ENCODE measurements around the gene TSEN54.
"Not testable (repeated sequence)": the region's sequence is repeated elsewhere in the genome, so short reads cannot be mapped to it uniquely, and the experiment has no call there.

Gene TSEN54

DNA sequence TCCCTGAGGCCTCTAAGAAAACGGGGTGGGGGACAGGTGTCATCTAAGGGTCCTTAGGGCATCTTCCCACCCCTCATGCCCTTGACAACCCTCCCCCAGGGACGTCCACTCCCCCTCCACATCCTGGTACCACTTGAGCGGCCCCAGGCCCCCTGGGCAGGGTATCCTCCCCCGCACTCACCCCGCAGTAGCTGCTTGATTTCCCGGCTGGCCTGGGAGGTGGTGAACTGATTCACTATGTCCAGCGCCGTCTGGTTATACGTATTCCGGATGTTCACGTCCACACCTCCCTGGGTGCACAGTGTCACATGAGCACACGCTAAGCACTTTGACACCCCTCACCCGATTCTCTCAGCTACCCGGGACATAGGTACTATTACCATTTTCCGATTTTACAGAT is 10.7 kb upstream of the TSEN54 start:
- DNase-seq = no peak

DNA sequence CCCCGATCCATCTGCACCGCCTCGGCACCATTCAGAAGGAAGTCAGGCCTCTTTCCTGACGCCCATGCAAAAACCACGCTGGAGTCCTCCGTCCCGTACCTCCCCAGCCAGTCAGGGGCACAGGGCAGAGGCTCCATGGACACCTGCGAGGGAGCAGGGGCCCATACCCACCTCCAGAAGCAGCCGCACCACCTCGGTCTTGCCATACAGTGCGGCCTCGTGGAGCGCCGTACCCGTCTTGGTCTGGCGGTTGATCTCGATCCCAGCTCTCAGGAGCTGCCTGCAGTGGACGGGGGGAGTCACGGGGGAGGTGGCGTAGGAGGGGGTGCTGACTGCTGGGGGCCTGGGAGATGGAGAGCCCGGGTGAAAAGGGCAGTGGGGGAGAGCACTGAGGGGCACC is 10.2 kb upstream of the TSEN54 start:
- no peak for DNase-seq

GRCh38 chr17:75506888-75507287 is 9.4 kb upstream of the TSEN54 start:
- DNase-seq = no peak

DNA sequence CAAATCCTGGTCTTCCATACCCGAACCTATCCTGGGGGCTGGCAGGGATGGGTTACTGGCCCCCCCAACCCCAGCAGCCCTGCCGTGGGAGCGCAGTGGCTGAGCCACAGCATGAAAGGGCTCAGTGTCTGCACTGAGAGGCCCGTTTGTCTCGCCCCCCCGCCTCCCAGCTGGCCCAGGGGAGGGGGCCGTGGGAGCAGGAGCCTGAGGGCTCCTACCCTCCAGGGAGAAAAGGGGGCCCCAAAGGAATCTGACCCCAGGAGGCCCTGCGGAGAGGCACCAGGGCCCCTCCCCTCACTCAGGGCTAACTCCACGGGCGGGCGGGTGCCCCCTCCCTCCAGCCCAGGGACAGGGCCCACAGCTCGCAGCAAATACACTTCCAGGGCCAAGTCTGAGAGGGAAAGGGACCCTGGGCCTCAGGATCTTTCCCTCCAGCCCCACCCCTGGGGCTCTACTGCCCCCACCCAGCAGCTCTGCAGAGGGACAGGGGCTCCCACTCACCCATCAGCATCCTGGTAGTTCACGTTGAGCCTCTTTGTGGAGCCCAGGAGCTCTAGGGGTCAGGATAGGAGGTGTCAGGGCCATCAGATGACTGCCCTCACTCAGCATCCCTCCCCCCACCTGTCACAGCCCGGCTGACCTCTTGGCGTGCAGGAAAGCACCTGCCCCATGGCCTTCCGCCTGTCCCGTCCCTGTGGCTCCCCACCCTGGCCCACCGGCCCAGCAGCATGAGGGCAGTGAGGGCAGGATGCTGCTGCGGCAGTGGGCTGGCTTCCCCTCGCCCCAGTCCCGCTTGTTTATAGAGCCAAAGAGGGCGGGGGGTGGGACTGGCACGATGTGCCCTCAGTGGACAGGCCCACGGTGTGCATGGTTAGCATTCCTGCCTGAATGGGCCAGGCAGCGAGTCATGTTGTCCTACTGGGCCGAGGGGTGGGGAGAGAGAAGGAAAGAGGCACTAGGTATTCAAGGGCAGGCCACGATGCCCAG is 8.3 kb upstream of the TSEN54 start:
- no peak for DNase-seq

- no peak for DNase-seq
These were observed 7.4 kb upstream of the TSEN54 start for GRCh38 chr17:75508931-75509361.

DNA sequence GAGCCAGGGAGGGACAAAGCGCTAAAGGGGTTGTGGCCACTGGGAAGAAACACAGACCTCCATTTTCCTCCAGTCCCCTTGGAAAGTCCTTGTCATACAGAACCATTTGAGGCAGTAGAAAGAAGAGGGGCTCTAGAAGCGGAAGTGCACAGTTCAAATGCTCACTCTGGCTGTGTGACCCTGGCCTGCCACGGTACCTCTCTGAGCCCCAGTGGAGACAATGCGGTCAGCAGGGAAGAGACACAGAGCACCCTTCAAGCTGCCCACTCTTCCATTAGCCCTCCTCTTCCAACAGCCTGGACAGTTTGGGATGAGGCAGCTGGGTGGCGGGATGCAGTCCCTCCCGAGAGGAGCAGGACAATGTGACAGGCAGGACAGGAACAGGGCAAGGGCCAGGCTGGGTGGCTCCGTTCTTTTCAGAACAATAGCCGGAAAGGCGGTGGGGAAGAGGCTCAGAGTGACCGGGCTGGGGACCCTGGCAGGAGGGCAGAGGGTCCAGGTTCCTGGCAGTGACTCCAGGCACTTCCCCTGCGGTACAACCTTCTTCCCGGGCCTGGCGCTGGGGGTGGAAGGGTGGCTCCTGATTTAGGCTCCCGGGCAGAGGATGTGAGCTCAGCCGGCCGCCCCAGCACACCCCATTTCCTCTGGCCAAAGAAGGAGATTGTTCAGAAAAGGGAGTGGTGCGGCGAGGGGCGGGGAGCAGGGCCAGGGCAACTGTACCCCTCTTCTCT is 6.6 kb upstream of the TSEN54 start:
- no peak for DNase-seq

- no peak for DNase-seq
These were observed 5.1 kb upstream of the TSEN54 start for GRCh38 chr17:75511270-75511609.

DNA sequence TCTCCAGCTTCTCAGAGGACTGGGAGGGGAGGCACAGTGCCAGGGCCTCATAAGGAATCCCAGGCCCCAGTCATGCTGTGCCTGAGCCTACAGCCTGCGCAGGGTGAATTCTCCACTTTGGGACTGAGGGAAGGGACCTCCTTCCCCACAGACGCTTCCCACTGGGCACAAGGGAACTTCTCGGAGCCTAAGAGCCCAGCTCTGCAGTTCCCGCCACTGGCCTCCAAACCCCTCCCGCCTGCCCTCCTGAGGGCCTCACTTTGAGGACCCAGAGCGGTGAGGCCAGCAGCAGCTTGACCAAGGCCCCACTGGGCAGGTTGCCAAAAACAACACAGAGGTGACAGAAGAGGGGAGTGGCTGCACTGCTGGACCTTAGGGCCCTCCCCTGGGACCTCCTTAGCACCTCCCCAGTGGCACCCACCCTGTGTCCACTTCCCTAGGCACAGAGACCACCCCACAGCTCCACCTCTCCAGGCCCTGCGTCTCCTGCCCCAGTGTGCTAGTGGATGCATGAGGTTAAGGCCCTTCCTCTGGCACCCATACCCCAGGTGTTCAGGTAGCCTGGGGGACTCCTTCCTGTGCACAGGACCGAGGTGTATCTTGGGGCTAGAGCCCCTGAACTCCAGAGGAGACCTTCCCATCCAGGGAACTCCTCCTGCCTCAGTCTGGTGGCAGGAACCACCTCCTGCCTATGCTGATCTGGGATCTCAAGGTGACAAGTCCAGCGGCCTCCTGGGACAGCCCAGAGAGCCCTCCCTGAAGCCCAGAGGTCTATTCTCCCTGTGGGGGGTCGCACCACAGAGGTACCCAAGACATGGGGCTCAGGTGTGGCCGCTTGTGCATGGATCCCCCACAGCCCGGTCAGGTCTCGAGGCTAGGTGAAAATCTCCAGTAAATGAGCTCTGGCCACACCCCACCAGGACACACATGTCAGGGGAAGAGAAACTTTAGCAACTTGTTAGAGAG is 4.4 kb upstream of the TSEN54 start:
- DNase-seq = peak; percentile 55 to 68

GRCh38 chr17:75512926-75513640 is 3.2 kb upstream of the TSEN54 start:
- no peak for DNase-seq

- DNase-seq = no peak
These were observed 2.7 kb upstream of the TSEN54 start for GRCh38 chr17:75513641-75514000.

DNA sequence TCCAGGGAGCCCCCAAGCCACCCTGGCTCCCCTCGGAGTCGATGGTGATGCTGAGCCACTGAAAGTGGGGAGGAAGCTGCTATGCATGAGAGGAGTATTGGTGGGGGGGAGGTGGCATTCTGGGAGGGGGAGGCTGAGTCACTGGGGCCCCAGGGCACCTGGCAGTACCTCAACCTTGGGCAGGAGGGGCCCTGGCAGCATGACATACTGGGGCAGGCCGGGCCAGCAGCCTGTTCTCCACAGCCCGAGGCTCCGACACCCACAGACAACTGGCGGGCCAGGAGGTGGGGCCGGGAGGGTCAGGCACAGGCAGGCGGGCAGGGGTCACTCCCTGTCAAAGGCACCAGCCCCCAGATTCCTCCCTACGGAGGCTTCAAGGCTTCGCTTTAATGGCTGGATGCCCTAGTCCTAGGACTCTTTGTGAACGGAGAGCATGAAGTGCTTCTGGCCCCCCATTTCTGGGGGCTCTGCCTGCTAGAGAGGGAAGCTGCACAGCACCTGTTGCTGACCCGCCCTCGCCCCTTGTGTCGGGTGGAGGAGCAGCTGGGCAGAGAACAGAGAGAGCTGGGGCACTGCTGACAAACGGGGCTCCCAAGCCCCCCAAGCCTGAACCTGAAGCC is 1.9 kb upstream of the TSEN54 start:
- DNase-seq = no peak

DNA sequence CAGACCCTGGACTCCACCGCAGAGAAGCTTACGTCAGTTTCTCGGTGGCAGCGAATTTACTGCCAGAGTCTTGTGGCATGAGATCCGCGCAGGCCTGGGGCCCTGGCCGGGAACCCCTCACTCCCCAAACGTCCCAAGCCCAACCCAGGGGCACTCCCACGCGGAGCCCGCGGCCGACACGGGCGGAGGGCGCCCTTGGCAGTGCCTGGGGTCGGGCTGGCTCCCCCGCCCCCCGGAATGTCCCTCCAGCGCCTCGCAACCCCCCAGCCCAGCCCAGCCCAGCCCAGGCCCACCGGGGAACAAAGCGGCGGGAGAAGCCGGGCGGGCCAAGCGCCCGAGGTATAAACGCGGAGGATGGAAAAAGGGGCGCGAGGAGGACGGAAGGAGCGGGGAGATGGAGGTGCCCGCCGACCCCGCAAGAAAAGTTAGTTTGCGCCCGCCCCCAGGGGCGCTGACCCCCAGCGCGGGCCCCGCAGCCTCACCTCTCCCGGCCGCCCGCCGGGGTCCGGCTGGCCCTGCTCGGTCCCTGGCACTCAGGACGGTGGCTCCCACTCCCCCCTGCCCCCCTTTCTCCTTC is 1.3 kb upstream of the TSEN54 start:
- no peak for DNase-seq

DNA sequence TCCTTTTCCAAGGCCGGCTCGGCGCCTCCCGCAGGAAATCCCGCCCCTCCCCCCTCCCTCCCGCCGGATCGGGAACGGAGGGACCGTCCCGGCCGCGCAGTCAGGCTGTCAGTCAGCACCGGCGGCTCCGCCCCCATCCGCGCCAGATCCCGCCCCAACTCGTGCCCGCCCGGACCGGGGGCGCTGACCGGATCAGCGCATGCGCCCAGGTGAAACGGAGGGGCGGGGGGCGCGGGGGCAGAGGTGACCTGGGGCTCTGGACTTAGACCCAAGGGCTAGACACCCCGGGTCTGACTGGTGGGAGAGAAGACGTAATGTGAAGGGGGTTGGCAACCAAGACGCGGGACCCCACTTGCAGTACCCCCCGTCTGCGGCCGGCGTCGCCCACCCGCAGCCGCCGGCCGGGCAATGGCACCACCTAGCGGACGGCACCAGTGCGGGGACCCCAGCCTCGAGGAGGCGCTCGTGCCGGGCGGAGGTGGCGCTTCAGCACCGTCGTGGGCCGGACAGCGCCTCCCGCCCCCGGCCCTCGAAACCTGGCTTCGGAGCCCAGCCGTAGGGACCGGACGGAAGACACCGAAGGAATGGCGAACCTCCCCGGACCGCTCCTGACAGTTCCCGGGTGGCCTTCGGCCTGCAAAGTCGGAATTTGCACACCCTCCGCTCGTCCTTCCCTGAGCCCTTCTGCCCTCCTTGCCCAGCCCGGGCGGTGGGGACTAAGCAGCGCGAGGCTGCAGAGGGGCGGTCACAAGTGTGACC is 653 bp upstream of the TSEN54 start, which contains the start of gene CASKIN2:
CASKIN2 (minus strand) TSS at position 42 of the 759 bp plus-strand sequence. CDS start 1,733 bp downstream, outside the sequence.
- peak; percentile 90 to 92 for DNase-seq

GRCh38 chr17:75516619-75517296 is 430 bp downstream of the TSEN54 start:
- no peak for DNase-seq

DNA sequence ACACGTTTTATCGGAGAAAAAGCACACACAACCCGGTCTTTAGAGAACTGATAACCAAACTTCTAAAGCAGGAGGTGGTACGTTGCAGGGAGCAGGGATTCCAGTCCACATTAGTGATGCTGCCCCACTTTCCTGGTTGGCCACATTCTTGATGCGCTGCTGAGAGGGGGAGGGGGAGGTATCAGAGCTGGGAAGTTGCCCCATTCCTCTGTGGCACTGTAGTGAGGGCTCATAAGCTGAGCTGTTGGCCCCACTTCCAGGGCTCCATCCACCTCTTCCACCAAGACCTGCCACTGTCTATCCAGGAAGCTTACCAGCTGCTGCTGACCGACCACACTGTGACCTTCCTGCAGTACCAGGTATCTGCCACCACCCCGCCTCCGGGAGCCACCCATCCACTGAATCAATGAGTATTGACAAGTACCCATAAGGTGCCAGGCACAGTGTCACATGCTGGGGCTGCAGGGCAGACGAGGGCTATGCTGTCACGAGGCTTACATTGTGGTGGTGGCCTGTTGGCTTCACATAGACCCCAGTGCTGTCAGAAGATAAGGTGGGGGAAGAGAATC is 1.1 kb downstream of the TSEN54 start:
- peak in 1 of 2 experiments; percentile 58 for DNase-seq

- DNase-seq = no peak
These were observed 1.9 kb downstream of the TSEN54 start for GRCh38 chr17:75518201-75518600.

- DNase-seq = no peak
These were observed 2.7 kb downstream of the TSEN54 start for GRCh38 chr17:75518983-75519537.

- not testable (repeated sequence) for DNase-seq
These were observed 4.1 kb downstream of the TSEN54 start for GRCh38 chr17:75520413-75520812.

- no peak for DNase-seq
These were observed 5.0 kb downstream of the TSEN54 start for GRCh38 chr17:75521290-75521689.

Data from SHP77 (cell line).